B cell (primary cell): ENCODE results near the gene ATP5PB.

Source experiments
- EZH2 ChIP-seq: IDR thresholded peaks from 2 replicates; pipeline ENCODE4 v1.6.1; 2012; ENCODE audit warnings: borderline replicate concordance, low read depth, mild to moderate bottlenecking, moderate library complexity, low read length; ENCODE audit not compliant: insufficient read depth, poor library complexity, severe bottlenecking
- TF ChIP-seq, protein P1 (sequence below): fragments of 200-600 bp; IDR thresholded peaks from one replicate; pipeline ENCODE4 v1.8.0; 2022; ENCODE audit warnings: antibody characterized with exemption, mild to moderate bottlenecking

DNA sequence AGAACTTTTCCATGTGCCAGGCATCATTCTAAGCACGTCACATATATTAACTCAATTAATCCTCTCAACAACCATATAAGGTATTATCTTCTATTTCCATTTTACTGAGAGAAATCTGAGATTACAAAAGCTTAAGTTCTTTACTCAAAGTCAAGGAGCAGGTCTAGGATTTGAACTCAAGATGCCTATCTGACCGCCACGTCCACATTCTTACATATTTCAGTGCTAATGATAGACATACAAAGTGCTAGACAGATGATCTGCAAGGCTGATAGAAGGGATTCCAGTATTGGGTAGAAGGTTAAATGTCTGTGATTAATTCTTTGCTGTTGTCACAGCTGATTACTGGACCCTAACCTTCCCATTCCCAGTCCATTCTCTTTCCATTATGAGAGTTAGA lies 4.4 kb downstream of the ATP5PB start:
- no peak for TF ChIP-seq EZH2
- TF ChIP-seq, protein P1, sequence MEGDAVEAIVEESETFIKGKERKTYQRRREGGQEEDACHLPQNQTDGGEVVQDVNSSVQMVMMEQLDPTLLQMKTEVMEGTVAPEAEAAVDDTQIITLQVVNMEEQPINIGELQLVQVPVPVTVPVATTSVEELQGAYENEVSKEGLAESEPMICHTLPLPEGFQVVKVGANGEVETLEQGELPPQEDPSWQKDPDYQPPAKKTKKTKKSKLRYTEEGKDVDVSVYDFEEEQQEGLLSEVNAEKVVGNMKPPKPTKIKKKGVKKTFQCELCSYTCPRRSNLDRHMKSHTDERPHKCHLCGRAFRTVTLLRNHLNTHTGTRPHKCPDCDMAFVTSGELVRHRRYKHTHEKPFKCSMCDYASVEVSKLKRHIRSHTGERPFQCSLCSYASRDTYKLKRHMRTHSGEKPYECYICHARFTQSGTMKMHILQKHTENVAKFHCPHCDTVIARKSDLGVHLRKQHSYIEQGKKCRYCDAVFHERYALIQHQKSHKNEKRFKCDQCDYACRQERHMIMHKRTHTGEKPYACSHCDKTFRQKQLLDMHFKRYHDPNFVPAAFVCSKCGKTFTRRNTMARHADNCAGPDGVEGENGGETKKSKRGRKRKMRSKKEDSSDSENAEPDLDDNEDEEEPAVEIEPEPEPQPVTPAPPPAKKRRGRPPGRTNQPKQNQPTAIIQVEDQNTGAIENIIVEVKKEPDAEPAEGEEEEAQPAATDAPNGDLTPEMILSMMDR: no peak
